Neural progenitor cell (in vitro differentiated cells): Measurements from ENCODE around the gene TTYH3. TPM values are rescaled to one million over a fixed set of nuclear protein-coding genes. Genes with fewer than 3 reads are reported as not detected.

Experiments
- DNase-seq: peaks from one replicate; pipeline ENCODE4 v3.0.0-alpha.2; 2016; ENCODE audit warnings: low spot score
- H2AFZ ChIP-seq: fragments of 200-600 bp; sonication (generic); replicated peaks from 2 replicates; pipeline ENCODE4 v1.6.1; 2016; ENCODE audit warnings: antibody characterized with exemption
- H3F3A ChIP-seq: fragments of 200-600 bp; sonication (generic); 2 replicates; pipeline ENCODE4 v1.6.1; 2016; ENCODE audit warnings: antibody characterized with exemption, low read depth
- H3K27ac ChIP-seq: fragments of 200-600 bp; sonication (generic); 2 replicates; pipeline ENCODE4 v1.5.1; 2016; ENCODE audit warnings: mild to moderate bottlenecking
- H3K27me3 ChIP-seq: fragments of 200-600 bp; sonication (generic); 2 replicates; pipeline ENCODE4 v1.6.1; 2016; ENCODE audit warnings: mild to moderate bottlenecking, moderate library complexity
- H3K36me3 ChIP-seq: fragments of 200-600 bp; sonication (generic); 2 replicates; pipeline ENCODE4 v1.5.1; 2016
- H3K4me1 ChIP-seq: fragments of 200-600 bp; sonication (generic); 2 replicates; pipeline ENCODE4 v1.6.1; 2016; ENCODE audit warnings: mixed run types
- H3K4me2 ChIP-seq: fragments of 200-600 bp; sonication (generic); 2 replicates; pipeline ENCODE4 v1.6.1; 2016
- H3K4me3 ChIP-seq: fragments of 200-600 bp; sonication (generic); 2 replicates; pipeline ENCODE4 v1.5.1; 2016
- H3K79me2 ChIP-seq: fragments of 200-600 bp; sonication (generic); 2 replicates; pipeline ENCODE4 v1.6.1; 2016; ENCODE audit warnings: low read depth
- H3K9ac ChIP-seq: fragments of 200-600 bp; sonication (generic); 2 replicates; pipeline ENCODE4 v1.6.1; 2016
- H3K9me3 ChIP-seq: fragments of 200-600 bp; sonication (generic); 2 replicates; pipeline ENCODE4 v1.5.1; 2016; ENCODE audit warnings: low read depth
- H4K20me1 ChIP-seq: fragments of 200-600 bp; sonication (generic); 2 replicates; pipeline ENCODE4 v1.6.1; 2016; ENCODE audit warnings: low read depth
- H3K27ac Mint-ChIP-seq: 3 replicates; pipeline ENCODE4 v1.8.0; 2021; ENCODE audit warnings: mixed read lengths
- H3K27me3 Mint-ChIP-seq: 2 replicates; pipeline ENCODE4 v1.8.0; 2022; ENCODE audit warnings: low read depth, mild to moderate bottlenecking, inconsistent platforms, moderate library complexity, mixed read lengths; ENCODE audit not compliant: insufficient read depth
- H3K36me3 Mint-ChIP-seq: 3 replicates; pipeline ENCODE4 v1.8.0; 2021; ENCODE audit warnings: mixed read lengths
- H3K4me1 Mint-ChIP-seq: 3 replicates; pipeline ENCODE4 v1.8.0; 2021; ENCODE audit warnings: mixed read lengths
- H3K4me3 Mint-ChIP-seq: 3 replicates; pipeline ENCODE4 v1.8.0; 2021; ENCODE audit warnings: mild to moderate bottlenecking, moderate library complexity, mixed read lengths
- H3K9me3 Mint-ChIP-seq: 3 replicates; pipeline ENCODE4 v1.8.0; 2020; ENCODE audit warnings: mixed read lengths
- EZH2 ChIP-seq: fragments of 200-600 bp; sonication (generic); IDR thresholded peaks from 2 replicates; pipeline ENCODE4 v1.6.1; 2017; ENCODE audit warnings: antibody characterized with exemption, mild to moderate bottlenecking, moderate library complexity
- EZH2phosphoT487 ChIP-seq: fragments of 200-600 bp; sonication (generic); IDR thresholded peaks from 2 replicates; pipeline ENCODE4 v1.6.1; 2017; ENCODE audit warnings: antibody characterized with exemption
- total RNA-seq: library from RNA; depleted of rRNA; stranded (reverse); fragments of >200 nt; gene quantifications from 2 replicates; pipeline ENCODE4 v1.2.3, GENCODE V29; 2015; ENCODE audit warnings: low replicate concordance
- TF ChIP-seq, protein P1 (sequence below): fragments of 200-600 bp; sonication (generic); IDR thresholded peaks from 2 replicates; pipeline ENCODE4 v1.5.1; 2017; ENCODE audit warnings: antibody characterized with exemption, mild to moderate bottlenecking

Gene TTYH3
- total RNA-seq, 1 donor from 2014 or later: 13.2 TPM

DNA sequence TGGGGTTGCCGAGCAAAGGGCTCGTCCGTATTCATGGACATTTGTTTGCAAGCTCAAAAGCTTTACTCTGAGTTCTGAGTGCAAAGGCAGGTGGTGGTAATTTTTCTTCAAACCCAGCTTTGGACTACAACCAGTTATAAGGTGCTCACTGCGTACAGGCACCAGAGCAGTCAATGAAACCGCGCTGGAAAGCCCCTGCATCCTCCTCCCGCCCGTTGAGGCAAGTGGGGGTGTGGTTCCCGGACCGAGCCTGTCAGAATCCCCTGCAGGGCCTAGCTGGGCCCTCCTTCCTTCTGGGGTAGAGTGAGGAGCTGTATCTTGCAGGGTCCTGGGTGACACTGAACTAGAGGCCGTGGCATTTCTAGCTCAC is 78.5 kb downstream of the TTYH3 start:
- TF ChIP-seq EZH2phosphoT487: no peak
- TF ChIP-seq EZH2: no peak
- TF ChIP-seq, protein P1, sequence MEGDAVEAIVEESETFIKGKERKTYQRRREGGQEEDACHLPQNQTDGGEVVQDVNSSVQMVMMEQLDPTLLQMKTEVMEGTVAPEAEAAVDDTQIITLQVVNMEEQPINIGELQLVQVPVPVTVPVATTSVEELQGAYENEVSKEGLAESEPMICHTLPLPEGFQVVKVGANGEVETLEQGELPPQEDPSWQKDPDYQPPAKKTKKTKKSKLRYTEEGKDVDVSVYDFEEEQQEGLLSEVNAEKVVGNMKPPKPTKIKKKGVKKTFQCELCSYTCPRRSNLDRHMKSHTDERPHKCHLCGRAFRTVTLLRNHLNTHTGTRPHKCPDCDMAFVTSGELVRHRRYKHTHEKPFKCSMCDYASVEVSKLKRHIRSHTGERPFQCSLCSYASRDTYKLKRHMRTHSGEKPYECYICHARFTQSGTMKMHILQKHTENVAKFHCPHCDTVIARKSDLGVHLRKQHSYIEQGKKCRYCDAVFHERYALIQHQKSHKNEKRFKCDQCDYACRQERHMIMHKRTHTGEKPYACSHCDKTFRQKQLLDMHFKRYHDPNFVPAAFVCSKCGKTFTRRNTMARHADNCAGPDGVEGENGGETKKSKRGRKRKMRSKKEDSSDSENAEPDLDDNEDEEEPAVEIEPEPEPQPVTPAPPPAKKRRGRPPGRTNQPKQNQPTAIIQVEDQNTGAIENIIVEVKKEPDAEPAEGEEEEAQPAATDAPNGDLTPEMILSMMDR: no peak
- Histone ChIP-seq H3K4me3 (no peak overlapping the region), H3K4me1 (peaks cover 16% of the 10 kb centered on the region), H3K36me3 (no peaks in the 10 kb centered on the region), H2AFZ (no peak overlapping the region), H3F3A (peaks cover 13% of the 10 kb centered on the region), H3K4me2 (no peak overlapping the region), H3K27ac (no peak overlapping the region), H3K9ac (no peak overlapping the region), H4K20me1 (peaks cover 9% of the 10 kb centered on the region), H3K27me3 (no peaks in the 10 kb centered on the region), H3K9me3 (no peaks in the 10 kb centered on the region), H3K79me2 (no peaks in the 10 kb centered on the region)
- no peak for DNase-seq
- no peak overlapping the region for H3K4me3 Mint-ChIP-seq
- peaks cover 16% of the 10 kb centered on the region for H3K36me3 Mint-ChIP-seq
- H3K9me3 Mint-ChIP-seq: no peaks in the 10 kb centered on the region
- no peaks in the 10 kb centered on the region for H3K27me3 Mint-ChIP-seq
- peaks cover 31% of the 10 kb centered on the region for H3K4me1 Mint-ChIP-seq
- no peak overlapping the region for H3K27ac Mint-ChIP-seq

DNA sequence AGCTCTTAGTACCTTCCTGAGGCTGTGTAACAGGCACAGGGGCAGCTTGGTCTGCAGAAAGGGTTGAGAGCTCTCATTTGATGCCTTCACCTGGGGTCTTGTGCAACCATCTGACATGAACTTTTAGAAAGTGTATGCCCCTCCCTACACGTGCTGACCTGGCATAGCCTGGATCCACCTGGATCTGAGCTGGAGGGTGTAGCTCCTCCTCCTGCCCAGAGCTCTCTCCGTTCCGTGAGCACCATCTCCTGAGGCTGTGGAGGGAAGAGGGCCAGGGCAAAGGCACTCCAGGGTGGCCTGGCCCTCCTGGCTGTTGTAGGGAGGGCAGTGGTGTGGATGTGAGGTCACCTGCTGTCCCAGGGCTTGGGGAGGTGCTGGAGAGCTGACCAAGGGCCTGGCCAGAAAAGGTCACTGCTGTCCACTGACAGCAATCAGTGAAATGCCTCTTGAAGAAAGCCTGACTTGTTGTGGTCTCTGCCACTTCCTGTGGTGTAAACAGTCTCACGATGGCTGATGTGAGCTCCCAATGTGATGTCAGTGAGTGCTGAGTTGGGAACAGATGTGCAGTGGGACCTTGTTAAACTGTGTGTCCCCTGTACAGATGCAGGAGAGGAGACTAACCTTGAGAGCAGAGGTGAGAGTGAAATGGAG is 79.2 kb downstream of the TTYH3 start:
- H3K27ac Mint-ChIP-seq: no peak overlapping the region
- Histone ChIP-seq H3K4me3 (no peak overlapping the region), H2AFZ (no peak overlapping the region), H4K20me1 (peaks cover 9% of the 10 kb centered on the region), H3K27me3 (no peaks in the 10 kb centered on the region), H3K79me2 (no peaks in the 10 kb centered on the region), H3K9me3 (no peaks in the 10 kb centered on the region), H3K36me3 (no peaks in the 10 kb centered on the region), H3K9ac (no peak overlapping the region), H3K27ac (no peak overlapping the region), H3K4me2 (no peak overlapping the region), H3K4me1 (peaks cover 16% of the 10 kb centered on the region), H3F3A (peaks cover 13% of the 10 kb centered on the region)
- DNase-seq: no peak
- H3K4me1 Mint-ChIP-seq: peaks cover 35% of the 10 kb centered on the region
- H3K36me3 Mint-ChIP-seq: peaks cover 19% of the 10 kb centered on the region
- no peaks in the 10 kb centered on the region for H3K9me3 Mint-ChIP-seq
- TF ChIP-seq EZH2 (no peak), EZH2phosphoT487 (no peak)
- TF ChIP-seq, protein P1: no peak
- H3K4me3 Mint-ChIP-seq: no peak overlapping the region
- H3K27me3 Mint-ChIP-seq: no peaks in the 10 kb centered on the region

DNA sequence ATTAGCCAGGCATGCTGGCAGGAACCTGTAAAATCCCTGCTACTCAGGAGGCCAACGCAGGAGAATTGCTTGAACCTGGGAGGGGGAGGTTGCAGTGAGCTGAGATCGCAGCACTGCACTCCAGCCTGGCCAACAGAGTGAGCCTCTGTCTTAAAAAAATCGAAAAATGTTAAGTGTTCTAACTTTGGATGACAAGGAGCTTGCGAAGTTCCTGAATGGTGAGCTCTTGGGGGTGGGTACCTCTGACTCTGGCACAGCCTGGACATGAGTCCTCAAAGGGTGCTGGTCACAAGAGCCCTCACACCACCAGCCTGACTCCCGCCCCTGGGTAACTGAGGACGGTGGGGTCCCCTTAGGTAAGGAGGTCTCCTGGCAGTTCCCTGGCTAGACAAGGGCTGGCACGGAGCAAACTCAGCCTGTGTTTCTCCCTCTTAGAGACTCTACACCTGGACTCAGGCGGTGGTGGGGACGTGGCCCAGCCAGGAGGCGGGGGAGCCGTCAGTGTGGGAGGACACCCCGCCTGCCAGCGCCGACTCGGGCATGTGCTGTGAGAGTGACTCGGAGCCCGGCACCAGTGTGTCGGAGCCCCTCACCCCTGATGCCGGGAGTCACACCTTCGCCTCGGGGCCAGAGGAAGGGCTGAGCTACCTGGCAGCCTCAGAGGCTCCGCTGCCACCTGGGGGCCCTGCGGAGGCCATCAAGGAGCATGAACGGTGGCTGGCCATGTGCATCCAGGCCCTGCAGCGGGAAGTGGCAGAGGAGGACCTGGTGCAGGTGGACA is 80.3 kb downstream of the TTYH3 start:
- Histone ChIP-seq H3K9me3 (no peaks in the 10 kb centered on the region), H3K27me3 (no peaks in the 10 kb centered on the region), H4K20me1 (peaks cover 6% of the 10 kb centered on the region), H3K79me2 (no peaks in the 10 kb centered on the region), H3F3A (peaks cover 4% of the 10 kb centered on the region), H3K36me3 (no peaks in the 10 kb centered on the region), H3K4me2 (no peak overlapping the region), H3K4me3 (no peak overlapping the region), H3K9ac (no peak overlapping the region), H3K27ac (no peak overlapping the region), H3K4me1 (peaks cover 6% of the 10 kb centered on the region), H2AFZ (no peak overlapping the region)
- Mint-ChIP-seq H3K27me3 (peaks cover 1% of the 10 kb centered on the region), H3K36me3 (peaks cover 19% of the 10 kb centered on the region), H3K4me1 (peaks cover 32% of the 10 kb centered on the region), H3K4me3 (no peak overlapping the region), H3K9me3 (no peaks in the 10 kb centered on the region), H3K27ac (no peak overlapping the region)
- TF ChIP-seq EZH2phosphoT487: no peak
- TF ChIP-seq, protein P1: no peak
- TF ChIP-seq EZH2: no peak
- DNase-seq: no peak
